HG02571 (cell line): ENCODE data around the gene PUM2.

Source experiments
- ATAC-seq: cut with Tn5 transposase; IDR thresholded peaks from one replicate; pipeline ENCODE4 v1.9.1; 2021; ENCODE audit warnings: mild to moderate bottlenecking, moderate library complexity; ENCODE audit not compliant: unreplicated experiment

Gene PUM2

DNA sequence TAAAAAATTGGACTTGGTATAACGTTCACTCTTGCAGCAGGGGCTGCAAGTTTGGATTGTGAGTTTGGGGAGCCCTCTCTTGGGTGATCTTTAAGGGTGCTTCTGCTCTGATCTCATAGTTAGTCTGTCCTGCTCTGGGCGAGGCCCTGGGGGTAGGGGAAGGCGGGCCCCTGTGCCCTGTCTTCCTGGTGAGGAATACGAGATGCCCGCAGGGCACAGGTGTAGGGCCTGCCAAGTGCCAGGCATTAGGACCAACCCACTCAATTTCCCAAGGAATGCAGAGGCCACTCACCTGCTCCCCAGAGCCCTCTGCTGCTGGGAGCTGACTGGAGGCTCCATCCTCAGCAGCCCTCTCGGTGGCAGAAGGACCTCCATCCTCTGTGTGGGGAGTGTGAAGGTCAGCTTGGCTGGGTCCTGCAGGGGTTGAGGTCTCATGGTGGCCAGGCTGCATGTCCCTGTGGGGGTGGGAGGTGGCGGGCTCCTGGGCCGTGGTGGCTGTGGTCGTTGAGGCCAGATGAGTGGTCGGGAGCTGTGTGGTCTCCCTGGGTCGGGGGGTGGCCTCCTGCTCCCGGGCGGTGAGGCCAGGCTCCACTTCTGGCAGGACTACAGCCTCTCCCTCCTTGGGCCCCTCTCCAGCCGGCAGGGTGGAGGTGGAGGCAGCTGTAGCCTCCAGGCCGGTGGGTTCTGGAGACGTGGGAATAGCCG lies 147.0 kb downstream of the PUM2 start:
- ATAC-seq = no peak

DNA sequence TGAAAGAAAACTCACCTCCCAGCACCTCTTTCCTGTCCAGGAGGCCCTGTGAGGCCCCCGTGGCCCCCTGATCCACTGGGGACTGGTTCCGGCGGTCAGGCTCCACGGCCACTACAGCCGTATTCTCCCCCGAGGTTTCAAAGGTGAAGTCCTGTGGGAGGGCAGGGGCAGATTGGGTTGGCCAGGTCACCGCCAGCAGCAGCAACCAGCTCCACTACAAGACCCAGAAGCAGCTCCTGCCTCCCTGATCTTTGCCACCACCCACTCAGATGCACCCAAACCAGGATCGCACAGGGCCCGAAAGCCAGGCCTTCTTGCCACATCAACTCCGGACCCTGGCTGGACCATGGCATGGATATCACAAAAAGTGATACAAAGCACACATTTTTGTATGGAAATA lies 147.6 kb downstream of the PUM2 start:
- ATAC-seq = no peak

DNA sequence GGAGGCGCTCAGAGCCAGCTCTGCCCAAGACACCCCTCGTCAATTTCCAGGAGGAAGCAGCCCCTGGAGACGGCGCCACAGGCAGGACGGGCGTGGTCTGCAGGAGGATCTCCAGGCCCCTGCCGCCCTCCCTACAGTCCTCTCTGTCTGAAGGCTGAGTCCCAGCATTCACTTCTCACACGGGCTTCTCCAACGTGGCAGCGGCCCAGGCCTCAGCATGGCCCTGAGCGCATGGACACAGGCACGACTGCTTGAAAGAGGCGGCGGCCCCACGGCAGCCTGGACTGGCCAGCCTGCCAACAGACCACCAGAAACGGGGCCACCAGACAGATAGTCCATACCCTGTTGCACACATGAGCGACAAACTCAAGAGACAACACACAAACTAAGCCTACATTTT lies 149.0 kb downstream of the PUM2 start:
- ATAC-seq = no peak

DNA sequence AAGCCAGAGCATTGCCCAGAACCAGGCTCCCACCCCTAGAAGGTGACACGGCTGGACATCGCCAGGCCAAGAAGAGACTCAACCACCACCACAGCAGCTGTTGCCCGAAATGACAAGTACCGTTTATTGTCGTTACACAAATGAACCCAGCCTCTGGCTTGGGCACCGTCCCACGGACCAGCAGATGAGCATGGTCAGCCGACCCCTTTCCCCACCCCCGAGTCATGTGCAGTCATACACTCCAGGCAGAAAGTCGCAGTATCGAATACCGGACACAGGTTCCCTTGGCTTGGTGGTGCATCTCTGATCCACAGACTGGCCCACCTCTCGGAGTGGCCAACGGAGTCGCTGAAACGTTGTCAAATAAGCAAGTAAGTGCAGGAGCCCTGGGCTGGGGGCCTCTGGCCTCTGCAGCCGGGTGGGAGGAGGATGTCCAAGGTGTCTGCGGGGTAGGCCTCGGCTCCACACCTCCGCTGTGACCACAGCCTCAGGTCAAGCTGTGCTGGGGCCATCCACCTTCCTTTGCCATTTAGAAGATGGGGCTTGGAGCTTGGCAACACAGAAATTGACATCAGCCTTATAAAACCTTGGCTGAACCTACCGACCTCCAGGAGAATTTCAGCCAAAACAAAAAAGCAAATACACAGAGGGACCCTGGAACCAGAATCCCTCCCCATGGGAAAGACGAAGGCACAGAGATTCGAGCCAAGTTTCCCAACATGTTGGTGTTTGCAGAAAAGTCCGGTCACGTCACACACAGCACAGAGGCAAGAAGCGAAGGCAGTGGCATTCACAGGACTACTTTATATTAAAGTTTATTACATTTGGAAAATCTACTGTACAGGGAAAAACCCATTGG lies 149.7 kb downstream of the PUM2 start:
- ATAC-seq = no peak

DNA sequence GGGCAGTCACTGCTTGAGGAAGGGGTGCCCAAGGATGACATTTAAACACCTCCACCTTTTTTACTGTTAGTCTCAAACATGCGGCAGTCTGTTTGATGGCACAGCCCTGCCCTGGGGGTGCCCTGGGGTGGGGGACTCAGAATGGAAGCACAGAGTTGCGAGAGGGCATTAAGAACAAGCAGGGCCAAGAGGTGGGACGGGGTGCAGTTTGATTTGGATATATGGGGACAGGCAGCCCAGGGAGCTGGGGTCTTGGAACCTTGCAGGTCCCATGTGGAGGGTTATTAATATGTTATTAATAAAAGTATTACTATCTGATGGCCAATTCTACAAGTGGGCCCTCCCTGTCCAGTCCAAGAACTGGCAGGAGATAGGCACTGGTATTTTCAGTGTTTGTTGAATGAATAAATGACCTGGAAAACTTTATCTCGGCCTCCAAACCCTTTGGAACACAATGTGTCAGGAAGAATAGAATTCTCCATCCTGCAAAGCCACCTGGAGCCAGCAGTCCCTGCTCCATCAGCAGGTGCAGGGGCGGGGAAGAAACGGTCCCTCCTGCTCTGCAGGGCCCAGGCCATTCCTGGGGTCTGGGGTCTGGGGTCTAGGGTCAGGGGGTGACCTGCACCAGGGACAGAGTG lies 150.9 kb downstream of the PUM2 start:
- no peak for ATAC-seq

DNA sequence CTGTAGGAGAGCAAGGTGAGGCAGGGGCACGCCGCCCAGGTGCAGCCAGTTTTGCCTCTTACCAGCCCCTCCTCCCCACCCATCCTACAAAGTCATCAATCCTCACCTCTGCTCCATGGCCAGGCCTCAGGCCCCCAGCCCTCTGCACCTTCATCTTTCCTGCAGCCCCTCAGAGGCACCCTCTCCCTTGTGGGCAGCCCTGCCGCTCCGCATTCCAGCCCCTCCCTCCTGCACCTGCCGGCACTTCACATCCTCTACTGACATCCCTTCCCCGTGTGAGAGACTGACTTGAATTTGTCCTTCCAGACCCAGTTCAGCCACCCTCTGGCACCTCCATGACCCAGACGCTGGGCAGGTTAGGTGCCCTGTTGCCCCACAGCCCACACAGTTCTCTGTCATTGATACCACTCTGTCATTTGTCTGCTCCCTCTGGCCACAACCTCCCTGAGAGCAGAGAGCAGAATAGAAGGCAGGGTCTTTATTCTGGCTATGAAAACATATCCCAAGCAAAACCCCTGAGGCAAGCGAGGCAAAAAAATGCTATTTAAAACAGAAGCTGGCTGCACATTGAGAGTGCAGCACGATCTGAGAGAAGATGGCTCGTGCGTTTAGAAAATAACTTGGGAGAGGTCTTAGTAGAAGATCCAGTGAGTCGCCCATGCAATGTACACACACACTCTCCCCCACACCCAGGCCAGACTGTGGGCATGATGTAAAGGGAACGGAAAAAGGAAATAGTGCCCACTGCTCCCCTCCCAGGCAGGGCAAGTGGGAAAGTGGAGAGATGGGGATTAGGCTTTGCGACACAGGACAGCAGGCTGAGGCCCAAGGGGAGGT lies 151.6 kb downstream of the PUM2 start:
- no peak for ATAC-seq
